SIG-M5 (cell line): ENCODE results near the gene ZNF134.

Experiments
- DNase-seq: peaks from one replicate; lab custom pipeline; 2025; lab: John Stamatoyannopoulos, UW

The ZNF134 gene

GRCh38 chr19:57613941-57614743, at the start of gene ZNF134:
TSS of gene ZNF134 (plus strand) at chr19:57614242. CDS start at chr19:57619469, 5,227 bp downstream.
- DNase-seq = peak; percentile 21

- no peak for DNase-seq
These were observed 47.4 kb upstream of the ZNF134 start for GRCh38 chr19:57566396-57567265.

- no peak for DNase-seq
These were observed 43.3 kb upstream of the ZNF134 start for GRCh38 chr19:57570707-57571106.

- DNase-seq = no peak
These were observed 41.6 kb upstream of the ZNF134 start for GRCh38 chr19:57572415-57572947.

- DNase-seq = no peak
These were observed 37.4 kb upstream of the ZNF134 start for GRCh38 chr19:57576661-57577060.

- DNase-seq = peak; percentile 79
These were observed 35.4 kb upstream of the ZNF134 start, which contains the start of gene ZNF416 for GRCh38 chr19:57578487-57579205. TSS of gene ZNF416 (minus strand) at chr19:57578911. CDS start at chr19:57578704, 207 bp downstream.

- DNase-seq = no peak
These were observed 30.9 kb upstream of the ZNF134 start for GRCh38 chr19:57583104-57583520.

GRCh38 chr19:57583521-57584416, 30.3 kb upstream of the ZNF134 start, which contains the start of gene ZIK1:
TSS of gene ZIK1 (plus strand) at chr19:57584145. CDS start at chr19:57584357, 212 bp downstream.
- DNase-seq = no peak

- DNase-seq = no peak
These were observed 26.5 kb upstream of the ZNF134 start for GRCh38 chr19:57587529-57587928.

GRCh38 chr19:57599377-57599760, 14.7 kb upstream of the ZNF134 start:
- no peak for DNase-seq

- peak; percentile 5 for DNase-seq
These were observed 14.2 kb upstream of the ZNF134 start, which contains the start of gene ZNF530 for GRCh38 chr19:57599761-57600383. TSS of gene ZNF530 (plus strand) at chr19:57599885. CDS start at chr19:57604346, 4,461 bp downstream.

- no peak for DNase-seq
These were observed 7.1 kb upstream of the ZNF134 start for GRCh38 chr19:57606931-57607330.

GRCh38 chr19:57611113-57611512, 2.9 kb upstream of the ZNF134 start:
- no peak for DNase-seq

GRCh38 chr19:57615346-57615745, 1.3 kb downstream of the ZNF134 start:
- DNase-seq = no peak

- DNase-seq = no peak
These were observed 6.8 kb downstream of the ZNF134 start for GRCh38 chr19:57620673-57621348.

GRCh38 chr19:57623091-57623490, 9.0 kb downstream of the ZNF134 start:
- no peak for DNase-seq

- DNase-seq = peak; percentile 49
These were observed 19.2 kb downstream of the ZNF134 start, which contains the start of gene ZNF211 for GRCh38 chr19:57632987-57633831. TSS of gene ZNF211 (plus strand) at chr19:57633168. CDS start at chr19:57633347, 179 bp downstream.

- no peak for DNase-seq
These were observed 19.7 kb downstream of the ZNF134 start for GRCh38 chr19:57633832-57634131.

- DNase-seq = no peak
These were observed 23.3 kb downstream of the ZNF134 start for GRCh38 chr19:57637379-57637778.
